HepG2 (cell line): ENCODE data around the gene CARHSP1. TPM values are rescaled to one million over a fixed set of nuclear protein-coding genes. Genes with fewer than 3 reads are reported as not detected.
A peak's percentile ranks its signal among the peaks of the same experiment; 100 is the strongest.

Experiments
- CBX1 ChIP-seq: IDR thresholded peaks from one replicate; pipeline ENCODE4 v1.6.1; 2016; ENCODE audit warnings: antibody characterized with exemption, low read depth
- FOXJ3 ChIP-seq: sonication (generic); formaldehyde crosslinking; IDR thresholded peaks from 2 replicates; pipeline ENCODE4 v1.4.0; 2020; ENCODE audit warnings: missing genetic modification reagents, mild to moderate bottlenecking, borderline replicate concordance
- MXI1 ChIP-seq: IDR thresholded peaks from 3 replicates; pipeline ENCODE4 v1.6.1; 2012; ENCODE audit warnings: low read depth, low read length, inconsistent platforms, borderline replicate concordance
- PBX2 ChIP-seq: IDR thresholded peaks from 2 replicates; pipeline ENCODE4 v1.6.1; 2016; ENCODE audit warnings: control low read depth
- SNRNP70 ChIP-seq: fragments of 200-400 bp; formaldehyde crosslinking; IDR thresholded peaks from 2 replicates; pipeline ENCODE4 v1.6.1; 2017; ENCODE audit warnings: mild to moderate bottlenecking, low read depth, low read length, moderate library complexity
- TMF1 ChIP-seq: sonication (generic); formaldehyde crosslinking; IDR thresholded peaks from 2 replicates; pipeline ENCODE4 v1.8.1; 2022; ENCODE audit warnings: low read depth, missing genetic modification reagents
- ZBTB3 ChIP-seq: sonication (generic); formaldehyde crosslinking; IDR thresholded peaks from 2 replicates; pipeline ENCODE4 v1.4.0; 2020; ENCODE audit warnings: low read depth, mild to moderate bottlenecking, moderate library complexity, missing genetic modification reagents, borderline replicate concordance
- ZNF121 ChIP-seq: sonication (generic); formaldehyde crosslinking; IDR thresholded peaks from 2 replicates; pipeline ENCODE4 v1.5.0; 2020; ENCODE audit warnings: mild to moderate bottlenecking, missing genetic modification reagents
- ZNF143 ChIP-seq: sonication (generic); formaldehyde crosslinking; IDR thresholded peaks from 2 replicates; pipeline ENCODE4 v1.4.0; 2020; ENCODE audit warnings: missing genetic modification reagents
- ZNF235 ChIP-seq: sonication (generic); formaldehyde crosslinking; IDR thresholded peaks from 2 replicates; pipeline ENCODE4 v1.8.1; 2023; ENCODE audit warnings: mild to moderate bottlenecking, missing genetic modification reagents, borderline replicate concordance
- ZNF276 ChIP-seq: sonication (generic); formaldehyde crosslinking; IDR thresholded peaks from 2 replicates; pipeline ENCODE4 v1.4.0; 2020; ENCODE audit warnings: mild to moderate bottlenecking, low read depth, missing genetic modification reagents
- ZNF780A ChIP-seq: sonication (generic); formaldehyde crosslinking; IDR thresholded peaks from 2 replicates; pipeline ENCODE4 v1.8.0; 2022; ENCODE audit warnings: mild to moderate bottlenecking, missing genetic modification reagents, moderate library complexity
- polyA plus RNA-seq, 8 experiments: library from polyadenylated mRNA; depleted of rRNA in 3 of 8; stranded (reverse) in 7 of 8; unstranded in 1 of 8; fragments of >200 nt; fragmentation: Illumina TruSeq in 4 of 8; extraction: Trizol in 4 of 8; gene quantifications; 2 replicates each; pipeline versions ENCODE4 v1.2.1 to v1.2.3, GENCODE V29; 2011 to 2016; ENCODE audit warnings: low read depth in 4 of 8, missing spikeins in 1 of 8, mixed read lengths in 1 of 8; ENCODE audit not compliant: insufficient read depth in 1 of 8
- total RNA-seq, 5 experiments: library from RNA; depleted of rRNA; stranded (reverse); fragments of >200 nt; fragmentation: Illumina TruSeq; extraction: Trizol; gene quantifications; 2 replicates each; pipeline ENCODE4 v1.2.3, GENCODE V29; 2016; ENCODE audit warnings: low read depth in 1 of 5
- TF ChIP-seq, protein P1 (sequence below): IDR thresholded peaks from 2 replicates; pipeline ENCODE4 v1.6.1; 2016
- TF ChIP-seq, protein P2 (sequence below): sonication (generic); formaldehyde crosslinking; IDR thresholded peaks from 2 replicates; pipeline ENCODE4 v1.9.0; 2021; ENCODE audit warnings: missing genetic modification reagents, mild to moderate bottlenecking, borderline replicate concordance
- TF ChIP-seq, protein P3 (sequence below): IDR thresholded peaks from 2 replicates; pipeline ENCODE4 v1.6.1; 2012; ENCODE audit warnings: low read depth, low read length, improper control_type of control experiment

Gene CARHSP1
- total and polyA plus RNA-seq, 2 of the 13 experiments (the other 11 are each of a cell fraction or from before 2014, with no cell fraction given), result 173 to 345 TPM

DNA sequence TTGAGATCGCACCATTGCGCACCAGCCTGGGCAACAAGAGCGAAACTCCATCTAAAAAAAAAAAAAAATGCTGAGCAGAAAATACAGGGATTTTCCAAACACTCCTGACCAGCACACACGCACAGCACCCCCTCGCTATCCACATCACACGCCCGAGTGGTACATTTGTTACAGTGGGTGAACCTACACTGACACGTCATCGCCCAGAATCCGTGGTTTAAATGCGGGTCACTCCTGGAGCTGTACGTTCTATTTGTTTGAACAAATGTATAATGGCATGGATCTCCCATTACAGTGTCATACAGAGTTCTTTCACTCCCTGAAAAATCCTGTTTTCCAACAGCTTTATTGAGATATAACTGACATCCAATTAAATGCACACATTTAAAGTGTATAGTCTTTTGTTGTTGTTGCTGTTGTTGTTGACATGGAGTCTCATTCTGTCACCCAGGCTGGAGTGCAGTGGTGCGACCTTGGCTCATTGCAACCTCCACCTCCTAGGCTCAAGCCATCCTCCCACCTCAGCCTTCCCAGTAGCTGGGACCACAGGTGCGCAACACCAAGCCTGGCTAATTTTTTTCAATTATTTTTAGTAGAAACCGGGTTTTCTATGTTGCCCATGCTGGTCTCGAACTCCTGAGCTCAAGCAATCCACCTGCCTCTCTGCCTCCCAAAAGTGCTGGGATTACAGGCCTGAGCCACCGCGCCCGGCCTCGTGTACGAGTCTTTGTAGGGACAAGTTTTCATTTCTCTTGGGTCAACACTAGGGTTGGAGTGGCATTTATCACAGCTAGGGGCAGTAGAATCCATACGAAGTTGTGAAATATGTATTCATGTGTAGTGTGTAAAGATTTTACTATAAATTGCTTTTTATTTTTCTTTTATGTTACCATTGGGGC, 4.4 kb upstream of the CARHSP1 start (continued):
- TF ChIP-seq, protein P1, sequence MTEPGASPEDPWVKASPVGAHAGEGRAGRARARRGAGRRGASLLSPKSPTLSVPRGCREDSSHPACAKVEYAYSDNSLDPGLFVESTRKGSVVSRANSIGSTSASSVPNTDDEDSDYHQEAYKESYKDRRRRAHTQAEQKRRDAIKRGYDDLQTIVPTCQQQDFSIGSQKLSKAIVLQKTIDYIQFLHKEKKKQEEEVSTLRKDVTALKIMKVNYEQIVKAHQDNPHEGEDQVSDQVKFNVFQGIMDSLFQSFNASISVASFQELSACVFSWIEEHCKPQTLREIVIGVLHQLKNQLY, result no peak
- no peak for TF ChIP-seq ZNF143 (CRISPR knock-in tag)
- TF ChIP-seq ZNF121 (CRISPR knock-in tag), result 0 out of 2 replicates have a peak, but pooled peaks have one; percentile 26
- TF ChIP-seq SNRNP70, result no peak
- no peak for TF ChIP-seq TMF1 (CRISPR knock-in tag)
- TF ChIP-seq MXI1, result no peak
- TF ChIP-seq, protein P2, sequence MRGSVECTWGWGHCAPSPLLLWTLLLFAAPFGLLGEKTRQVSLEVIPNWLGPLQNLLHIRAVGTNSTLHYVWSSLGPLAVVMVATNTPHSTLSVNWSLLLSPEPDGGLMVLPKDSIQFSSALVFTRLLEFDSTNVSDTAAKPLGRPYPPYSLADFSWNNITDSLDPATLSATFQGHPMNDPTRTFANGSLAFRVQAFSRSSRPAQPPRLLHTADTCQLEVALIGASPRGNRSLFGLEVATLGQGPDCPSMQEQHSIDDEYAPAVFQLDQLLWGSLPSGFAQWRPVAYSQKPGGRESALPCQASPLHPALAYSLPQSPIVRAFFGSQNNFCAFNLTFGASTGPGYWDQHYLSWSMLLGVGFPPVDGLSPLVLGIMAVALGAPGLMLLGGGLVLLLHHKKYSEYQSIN, result no peak
- no peak for TF ChIP-seq PBX2
- TF ChIP-seq ZNF235 (CRISPR knock-in tag), result no peak
- no peak for TF ChIP-seq ZBTB3
- no peak for TF ChIP-seq ZNF780A (CRISPR knock-in tag)
- TF ChIP-seq, protein P3, sequence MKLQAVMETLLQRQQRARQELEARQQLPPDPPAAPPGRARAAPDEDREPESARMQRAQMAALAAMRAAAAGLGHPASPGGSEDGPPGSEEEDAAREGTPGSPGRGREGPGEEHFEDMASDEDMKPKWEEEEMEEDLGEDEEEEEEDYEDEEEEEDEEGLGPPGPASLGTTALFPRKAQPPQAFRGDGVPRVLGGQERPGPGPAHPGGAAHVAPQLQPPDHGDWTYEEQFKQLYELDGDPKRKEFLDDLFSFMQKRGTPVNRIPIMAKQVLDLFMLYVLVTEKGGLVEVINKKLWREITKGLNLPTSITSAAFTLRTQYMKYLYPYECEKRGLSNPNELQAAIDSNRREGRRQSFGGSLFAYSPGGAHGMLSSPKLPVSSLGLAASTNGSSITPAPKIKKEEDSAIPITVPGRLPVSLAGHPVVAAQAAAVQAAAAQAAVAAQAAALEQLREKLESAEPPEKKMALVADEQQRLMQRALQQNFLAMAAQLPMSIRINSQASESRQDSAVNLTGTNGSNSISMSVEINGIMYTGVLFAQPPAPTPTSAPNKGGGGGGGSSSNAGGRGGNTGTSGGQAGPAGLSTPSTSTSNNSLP, result peak; percentile 81
- TF ChIP-seq FOXJ3, result no peak
- no peak for TF ChIP-seq ZNF276
- TF ChIP-seq CBX1, result no peak
